LNCaP clone FGC (cell line): ENCODE results near the gene ACP7.

Source experiments
- DNase-seq: peaks from one replicate; pipeline ENCODE4 v3.0.0-alpha.2; 2011; ENCODE audit warnings: low read depth
- H3K4me3 ChIP-seq: 2 replicates; pipeline ENCODE4 v1.5.1; 2011; ENCODE audit warnings: mild to moderate bottlenecking, low read depth, low read length, control low read depth
- CTCF ChIP-seq: IDR thresholded peaks from 2 replicates; pipeline ENCODE4 v1.5.1; 2012; ENCODE audit warnings: mild to moderate bottlenecking; ENCODE audit not compliant: control insufficient read depth, insufficient read depth; ENCODE audit errors: extremely low read depth

The ACP7 gene

GRCh38 chr19:39125554-39126311, 41.6 kb downstream of the ACP7 start, which contains the start of gene PAK4:
Gene PAK4 (plus strand): TSS chr19:39125786. CDS start chr19:39169554, 43,768 bp downstream.
- H3K4me3 ChIP-seq: peak within 1 kb of the TSS; percentile 98
- DNase-seq: peak; percentile 93
- TF ChIP-seq CTCF: no peak

- DNase-seq: peak; percentile 73
- H3K4me3 ChIP-seq: peak overlapping the region; percentile 98
- no peak for TF ChIP-seq CTCF
Measured at GRCh38 chr19:39126312-39127187, 42.4 kb downstream of the ACP7 start.

GRCh38 chr19:39127812-39128515, 43.8 kb downstream of the ACP7 start:
- TF ChIP-seq CTCF: no peak
- DNase-seq: no peak
- H3K4me3 ChIP-seq: peak overlapping the region; percentile 98

GRCh38 chr19:39128516-39129079, 44.4 kb downstream of the ACP7 start:
- TF ChIP-seq CTCF: no peak
- no peak overlapping the region for H3K4me3 ChIP-seq
- DNase-seq: no peak

GRCh38 chr19:39129116-39129515, 44.9 kb downstream of the ACP7 start:
- no peak for DNase-seq
- no peak overlapping the region for H3K4me3 ChIP-seq
- no peak for TF ChIP-seq CTCF

- TF ChIP-seq CTCF: no peak
- DNase-seq: no peak
- H3K4me3 ChIP-seq: peak overlapping the region; percentile 26; the same call in 1 of the 2 replicates
Measured at GRCh38 chr19:39130337-39131254, 46.4 kb downstream of the ACP7 start.
